DOHH2 (cell line): ENCODE data around the gene GABRA5.

Experiments used
- EZH2phosphoT487 ChIP-seq: fragments of 200-600 bp; sonication (generic); IDR thresholded peaks from 2 replicates; pipeline ENCODE4 v1.6.1; 2017; ENCODE audit warnings: borderline replicate concordance, mild to moderate bottlenecking, antibody characterized with exemption, low read length, moderate library complexity, mixed read lengths
- TF ChIP-seq, protein P1 (sequence below): fragments of 200-600 bp; sonication (generic); IDR thresholded peaks from one replicate; pipeline ENCODE4 v1.5.1; 2014; ENCODE audit warnings: antibody characterized with exemption, mild to moderate bottlenecking, low read depth, low read length; ENCODE audit not compliant: poor library complexity, severe bottlenecking

DNA sequence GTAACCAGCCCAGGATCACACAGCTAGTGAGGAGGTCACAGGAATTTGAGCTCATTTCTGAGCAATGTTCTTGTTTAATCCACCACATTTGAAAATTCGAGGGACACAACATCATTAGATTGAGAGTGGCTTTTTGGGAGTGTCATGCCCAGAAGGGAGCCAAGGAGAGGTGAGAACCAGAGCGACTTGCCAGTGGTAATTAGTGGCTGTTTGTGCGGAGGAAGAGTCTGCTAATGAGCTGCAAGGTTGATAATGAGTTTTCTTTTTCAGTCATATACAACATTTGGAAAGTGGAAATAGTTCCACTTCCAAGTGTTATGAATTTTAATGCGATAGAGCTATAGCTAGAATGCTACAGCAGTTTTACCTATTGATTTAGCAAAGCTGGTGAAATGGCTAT, 19.7 kb downstream of the GABRA5 start:
- TF ChIP-seq, protein P1, sequence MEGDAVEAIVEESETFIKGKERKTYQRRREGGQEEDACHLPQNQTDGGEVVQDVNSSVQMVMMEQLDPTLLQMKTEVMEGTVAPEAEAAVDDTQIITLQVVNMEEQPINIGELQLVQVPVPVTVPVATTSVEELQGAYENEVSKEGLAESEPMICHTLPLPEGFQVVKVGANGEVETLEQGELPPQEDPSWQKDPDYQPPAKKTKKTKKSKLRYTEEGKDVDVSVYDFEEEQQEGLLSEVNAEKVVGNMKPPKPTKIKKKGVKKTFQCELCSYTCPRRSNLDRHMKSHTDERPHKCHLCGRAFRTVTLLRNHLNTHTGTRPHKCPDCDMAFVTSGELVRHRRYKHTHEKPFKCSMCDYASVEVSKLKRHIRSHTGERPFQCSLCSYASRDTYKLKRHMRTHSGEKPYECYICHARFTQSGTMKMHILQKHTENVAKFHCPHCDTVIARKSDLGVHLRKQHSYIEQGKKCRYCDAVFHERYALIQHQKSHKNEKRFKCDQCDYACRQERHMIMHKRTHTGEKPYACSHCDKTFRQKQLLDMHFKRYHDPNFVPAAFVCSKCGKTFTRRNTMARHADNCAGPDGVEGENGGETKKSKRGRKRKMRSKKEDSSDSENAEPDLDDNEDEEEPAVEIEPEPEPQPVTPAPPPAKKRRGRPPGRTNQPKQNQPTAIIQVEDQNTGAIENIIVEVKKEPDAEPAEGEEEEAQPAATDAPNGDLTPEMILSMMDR: no peak
- TF ChIP-seq EZH2phosphoT487: no peak
